NCI-H446 (cell line): ENCODE data around the gene UPF3A.
"Not testable (repeated sequence)": the region's sequence is repeated elsewhere in the genome, so short reads cannot be mapped to it uniquely, and the experiment has no call there.

Source experiments
- DNase-seq, 2 experiments: peaks; one replicate each; lab custom pipeline; 2025; lab: John Stamatoyannopoulos, UW

The UPF3A gene

GRCh38 chr13:114281351-114282040 lies at the start of gene UPF3A:
Gene UPF3A (plus strand): TSS chr13:114281601. CDS start chr13:114281640, 39 bp downstream.
- peak in 1 of 2 experiments; percentile 53 for DNase-seq

GRCh38 chr13:114231886-114232285 lies 49.5 kb upstream of the UPF3A start:
- no peak for DNase-seq

- no peak for DNase-seq
Observed at GRCh38 chr13:114234266-114234644, 47.1 kb upstream of the UPF3A start.

- peak in 1 of 2 experiments; percentile 72 for DNase-seq
Observed at GRCh38 chr13:114234645-114235421, 46.6 kb upstream of the UPF3A start, which contains the start of gene CDC16. Gene CDC16 (plus strand): TSS chr13:114234897. CDS start chr13:114235085, 188 bp downstream.

GRCh38 chr13:114235697-114236096 lies 45.7 kb upstream of the UPF3A start:
- no peak for DNase-seq

- no peak for DNase-seq
Observed at GRCh38 chr13:114236227-114236626, 45.2 kb upstream of the UPF3A start.

GRCh38 chr13:114237415-114238112 lies 43.8 kb upstream of the UPF3A start:
- DNase-seq, result no peak

GRCh38 chr13:114241918-114242317 lies 39.5 kb upstream of the UPF3A start:
- no peak for DNase-seq

GRCh38 chr13:114243971-114244370 lies 37.4 kb upstream of the UPF3A start:
- DNase-seq, result no peak

- DNase-seq, result no peak
Observed at GRCh38 chr13:114244637-114245036, 36.8 kb upstream of the UPF3A start.

GRCh38 chr13:114248011-114248410 lies 33.4 kb upstream of the UPF3A start:
- DNase-seq, result no peak

GRCh38 chr13:114249077-114249476 lies 32.3 kb upstream of the UPF3A start:
- DNase-seq, result no peak

GRCh38 chr13:114251639-114252440 lies 29.6 kb upstream of the UPF3A start:
- DNase-seq, result not testable (repeated sequence)

GRCh38 chr13:114256547-114256946 lies 24.9 kb upstream of the UPF3A start:
- DNase-seq, result no peak

- DNase-seq, result no peak
Observed at GRCh38 chr13:114257014-114257413, 24.4 kb upstream of the UPF3A start.

GRCh38 chr13:114258589-114258988 lies 22.8 kb upstream of the UPF3A start:
- no peak for DNase-seq

- no peak for DNase-seq
Observed at GRCh38 chr13:114259374-114259773, 22.0 kb upstream of the UPF3A start.

GRCh38 chr13:114259974-114260373 lies 21.4 kb upstream of the UPF3A start:
- no peak for DNase-seq

GRCh38 chr13:114260814-114261213 lies 20.6 kb upstream of the UPF3A start:
- DNase-seq, result no peak

- DNase-seq, result no peak
Observed at GRCh38 chr13:114261328-114261965, 20.0 kb upstream of the UPF3A start.

GRCh38 chr13:114263578-114263977 lies 17.8 kb upstream of the UPF3A start:
- no peak for DNase-seq
